H9 (cell line): ENCODE data around the gene GAGE1. TPM values are rescaled to one million over a fixed set of nuclear protein-coding genes. Genes with fewer than 3 reads are reported as not detected.
"Not testable (repeated sequence)": the region's sequence is repeated elsewhere in the genome, so short reads cannot be mapped to it uniquely, and the experiment has no call there.

Source experiments
- DNase-seq: peaks from one replicate; pipeline ENCODE4 v3.0.0-alpha.2; 2017
- H2AFZ ChIP-seq: one replicate; pipeline ENCODE4 v1.6.1; 2013; ENCODE audit warnings: mild to moderate bottlenecking, low read length, control low read depth, moderate library complexity
- H2AK5ac ChIP-seq: 2 replicates; pipeline ENCODE4 v1.6.1; 2013; ENCODE audit warnings: low read length, control low read depth, mixed read lengths; ENCODE audit not compliant: insufficient read length
- H2BK120ac ChIP-seq: one replicate; pipeline ENCODE4 v1.6.1; 2013; ENCODE audit warnings: low read depth, mild to moderate bottlenecking, low read length, control low read depth, inconsistent platforms; ENCODE audit not compliant: poor library complexity, severe bottlenecking
- H2BK12ac ChIP-seq: 2 replicates; pipeline ENCODE4 v1.6.1; 2013; ENCODE audit warnings: low read length, control low read depth, mixed read lengths, low read depth; ENCODE audit not compliant: insufficient read length
- H2BK15ac ChIP-seq: 2 replicates; pipeline ENCODE4 v1.6.1; 2013; ENCODE audit warnings: low read depth, low read length, control low read depth
- H2BK20ac ChIP-seq: one replicate; pipeline ENCODE4 v1.6.1; 2013; ENCODE audit warnings: low read depth, mild to moderate bottlenecking, low read length, control low read depth, inconsistent platforms; ENCODE audit not compliant: poor library complexity, severe bottlenecking
- H2BK5ac ChIP-seq: 2 replicates; pipeline ENCODE4 v1.6.1; 2013; ENCODE audit warnings: low read length, control low read depth, mixed read lengths; ENCODE audit not compliant: insufficient read length
- H3K14ac ChIP-seq: 2 replicates; pipeline ENCODE4 v1.6.1; 2013; ENCODE audit warnings: low read length, control low read depth; ENCODE audit not compliant: insufficient read depth
- H3K18ac ChIP-seq: 2 replicates; pipeline ENCODE4 v1.6.1; 2013; ENCODE audit warnings: low read depth, mild to moderate bottlenecking, mixed read lengths, low read length, control low read depth; ENCODE audit not compliant: insufficient read length
- H3K23ac ChIP-seq: 2 replicates; pipeline ENCODE4 v1.6.1; 2013; ENCODE audit warnings: low read length, control low read depth, mixed read lengths, low read depth; ENCODE audit not compliant: insufficient read length
- H3K23me2 ChIP-seq: 2 replicates; pipeline ENCODE4 v1.6.1; 2013; ENCODE audit warnings: low read depth, mild to moderate bottlenecking, mixed read lengths, low read length, control low read depth; ENCODE audit not compliant: insufficient read length, poor library complexity, severe bottlenecking
- H3K27ac ChIP-seq: 2 replicates; pipeline ENCODE4 v1.5.1; 2013; ENCODE audit warnings: low read length, control low read depth, mixed read lengths, low read depth; ENCODE audit not compliant: insufficient read length
- H3K27me3 ChIP-seq: 2 replicates; pipeline ENCODE4 v1.6.1; 2013; ENCODE audit warnings: low read length, control low read depth, inconsistent platforms; ENCODE audit not compliant: insufficient read depth
- H3K4ac ChIP-seq: 2 replicates; pipeline ENCODE4 v1.6.1; 2013; ENCODE audit warnings: low read depth, mild to moderate bottlenecking, control low read depth, inconsistent platforms, low read length, moderate library complexity
- H3K4me1 ChIP-seq: 2 replicates; pipeline ENCODE4 v1.6.1; 2013; ENCODE audit warnings: low read length, control low read depth, inconsistent platforms; ENCODE audit not compliant: insufficient read depth
- H3K4me2 ChIP-seq: 2 replicates; pipeline ENCODE4 v1.6.1; 2013; ENCODE audit warnings: low read length, control low read depth, mixed read lengths; ENCODE audit not compliant: insufficient read length, insufficient read depth
- H3K56ac ChIP-seq: 2 replicates; pipeline ENCODE4 v1.6.1; 2013; ENCODE audit warnings: low read depth, mild to moderate bottlenecking, mixed read lengths, low read length, control low read depth; ENCODE audit not compliant: insufficient read length
- H3K79me1 ChIP-seq: 2 replicates; pipeline ENCODE4 v1.6.1; 2013; ENCODE audit warnings: low read depth, mild to moderate bottlenecking, moderate library complexity, low read length, control low read depth, inconsistent platforms; ENCODE audit not compliant: insufficient read depth, poor library complexity, severe bottlenecking
- H3K79me2 ChIP-seq: 2 replicates; pipeline ENCODE4 v1.6.1; 2013; ENCODE audit warnings: low read length, control low read depth, inconsistent platforms; ENCODE audit not compliant: insufficient read depth
- H3K9ac ChIP-seq: 2 replicates; pipeline ENCODE4 v1.6.1; 2013; ENCODE audit warnings: low read length, control low read depth, mixed read lengths; ENCODE audit not compliant: insufficient read length; ENCODE audit errors: extremely low read depth
- H3K9me3 ChIP-seq: one replicate; pipeline ENCODE4 v1.6.1; 2013; ENCODE audit warnings: low read depth, low read length, inconsistent platforms; ENCODE audit not compliant: control insufficient read depth
- H3T11ph ChIP-seq: one replicate; pipeline ENCODE4 v1.6.1; 2013; ENCODE audit warnings: mild to moderate bottlenecking, low read length, control low read depth, inconsistent platforms
- H4K20me1 ChIP-seq: one replicate; pipeline ENCODE4 v1.6.1; 2013; ENCODE audit not compliant: control insufficient read depth, insufficient read length, insufficient read depth
- H4K5ac ChIP-seq: 2 replicates; pipeline ENCODE4 v1.6.1; 2013; ENCODE audit warnings: low read depth, mild to moderate bottlenecking, mixed read lengths, low read length, control low read depth; ENCODE audit not compliant: insufficient read length
- H4K8ac ChIP-seq: replicated peaks from 2 replicates; pipeline ENCODE4 v1.6.1; 2013; ENCODE audit warnings: low read length, control low read depth, mixed read lengths, low read depth; ENCODE audit not compliant: insufficient read length
- H4K91ac ChIP-seq: 2 replicates; pipeline ENCODE4 v1.6.1; 2013; ENCODE audit warnings: low read depth, mild to moderate bottlenecking, moderate library complexity, mixed read lengths, low read length, control low read depth; ENCODE audit not compliant: insufficient read length
- H3K27ac Mint-ChIP-seq, 3 experiments: 2 replicates in 2 of 3; 3 replicates in 1 of 3; pipeline ENCODE4 v1.8.0; 2020 to 2021; ENCODE audit warnings: mixed read lengths in 3 of 3, mild to moderate bottlenecking in 1 of 3, moderate library complexity in 1 of 3
- H3K27me3 Mint-ChIP-seq: 2 replicates; pipeline ENCODE4 v1.8.0; 2021; ENCODE audit warnings: low read depth, mild to moderate bottlenecking, moderate library complexity, mixed read lengths
- H3K36me3 Mint-ChIP-seq, 3 experiments: 2 replicates in 2 of 3; 3 replicates in 1 of 3; pipeline ENCODE4 v1.8.0; 2020 to 2021; ENCODE audit warnings: low read depth in 3 of 3, mixed read lengths in 3 of 3; ENCODE audit not compliant: insufficient read depth in 1 of 3
- H3K4me1 Mint-ChIP-seq, 2 experiments: 2 replicates each; pipeline ENCODE4 v1.8.0; 2020; ENCODE audit warnings: mixed read lengths in 2 of 2
- H3K4me3 Mint-ChIP-seq, 2 experiments: 2 replicates in 1 of 2; 3 replicates in 1 of 2; pipeline ENCODE4 v1.8.0; 2020 to 2021; ENCODE audit warnings: mild to moderate bottlenecking in 2 of 2, mixed read lengths in 2 of 2, moderate library complexity in 1 of 2
- H3K9me3 Mint-ChIP-seq, 2 experiments: 2 replicates in 1 of 2; 3 replicates in 1 of 2; pipeline ENCODE4 v1.8.0; 2020; ENCODE audit warnings: mild to moderate bottlenecking in 2 of 2, mixed read lengths in 2 of 2, moderate library complexity in 1 of 2
- WGBS: extraction: QIAGEN DNeasy Blood & Tissue Kit; methylation state at CpG from one replicate; pipeline ENCODE4 v1.1.7; 2013; ENCODE audit warnings: missing lambda C conversion rate, low lambda C conversion rate, mixed read lengths; ENCODE audit not compliant: insufficient read length; ENCODE audit errors: extremely low coverage; 5-methylcytosine and 5-hydroxymethylcytosine counted together
- total RNA-seq: library from RNA; stranded (reverse); gene quantifications from 2 replicates; pipeline ENCODE4 v1.2.1, GENCODE V29; 2021

GAGE1 gene
- total RNA-seq, 1 experiment from 2014 or later: not detected

DNA sequence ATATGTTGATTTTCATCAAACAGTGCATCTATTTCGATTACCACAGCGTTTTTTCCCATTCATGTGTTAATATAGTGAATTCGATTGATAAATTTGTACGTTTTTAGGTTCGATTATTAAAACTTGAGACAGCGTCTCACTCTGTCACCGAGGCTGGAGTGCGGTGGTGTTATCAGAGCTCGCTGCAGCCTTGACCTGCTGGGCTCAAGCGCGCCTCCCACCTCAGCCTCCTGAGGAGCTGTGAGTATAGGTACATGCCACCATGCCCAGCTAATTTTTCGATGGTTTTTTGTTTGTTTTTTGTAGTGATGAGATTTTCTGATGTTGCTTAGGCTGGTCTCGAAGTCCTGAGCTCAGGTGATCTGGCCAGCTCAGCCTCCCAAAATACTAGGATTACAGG is 29.7 kb upstream of the GAGE1 start:
- H3K9me3 ChIP-seq, H2BK120ac ChIP-seq: not testable (repeated sequence)

GRCh38 chrX:49570100-49570499 is 28.7 kb upstream of the GAGE1 start, which contains the start of gene GAGE12G:
Gene GAGE12G (plus strand): TSS chrX:49570400. CDS start chrX:49571555, 1,155 bp downstream.
- H3K27ac ChIP-seq, H2BK5ac ChIP-seq, H3K9me3 Mint-ChIP-seq, H2AFZ ChIP-seq, H3K27me3 Mint-ChIP-seq, H3K4ac ChIP-seq, DNase-seq, H2BK12ac ChIP-seq, H3K56ac ChIP-seq, H4K8ac ChIP-seq, H4K20me1 ChIP-seq, H3K79me1 ChIP-seq, H3K14ac ChIP-seq, H3K9me3 ChIP-seq, H2AK5ac ChIP-seq, H3K9ac ChIP-seq, H3K79me2 ChIP-seq, H3K36me3 Mint-ChIP-seq, H3K18ac ChIP-seq, H3K27ac Mint-ChIP-seq, H2BK120ac ChIP-seq, H3K23me2 ChIP-seq, H3K4me1 ChIP-seq, H3T11ph ChIP-seq, H4K5ac ChIP-seq, H3K4me1 Mint-ChIP-seq, H3K27me3 ChIP-seq, H4K91ac ChIP-seq, H3K4me2 ChIP-seq, H3K4me3 Mint-ChIP-seq, H3K23ac ChIP-seq, H2BK20ac ChIP-seq, H2BK15ac ChIP-seq: not testable (repeated sequence)
- no CpG with 5 or more reads among the region's 16 CpGs for WGBS

More for the DNA sequence above, 29.7 kb upstream of the GAGE1 start:
- H3K4me2 ChIP-seq, H3K18ac ChIP-seq, H3K9me3 Mint-ChIP-seq, H3T11ph ChIP-seq, H2BK20ac ChIP-seq, H4K91ac ChIP-seq, H3K14ac ChIP-seq, H3K23me2 ChIP-seq, H3K27ac Mint-ChIP-seq, DNase-seq, H3K4ac ChIP-seq, H2BK5ac ChIP-seq, H2BK12ac ChIP-seq, H3K4me1 ChIP-seq, H3K79me1 ChIP-seq, H4K5ac ChIP-seq, H2BK15ac ChIP-seq, H3K27me3 Mint-ChIP-seq, H2AFZ ChIP-seq, H3K27ac ChIP-seq, H3K56ac ChIP-seq, H4K8ac ChIP-seq, H3K9ac ChIP-seq, H3K79me2 ChIP-seq, H3K4me1 Mint-ChIP-seq, H3K4me3 Mint-ChIP-seq, H3K27me3 ChIP-seq, H3K23ac ChIP-seq, H4K20me1 ChIP-seq, H2AK5ac ChIP-seq, H3K36me3 Mint-ChIP-seq: not testable (repeated sequence)
- WGBS: no CpG with 5 or more reads among the region's 13 CpGs
